K562 (cell line): Measurements from ENCODE around the gene FCHO1. TPM values are rescaled to one million over a fixed set of nuclear protein-coding genes. Genes with fewer than 3 reads are reported as not detected.

ENCODE experiments used
- DMBX1 ChIP-seq: fragments of 250-450 bp; sonication (Bioruptor Pico); IDR thresholded peaks from 2 replicates; pipeline ENCODE4 v1.8.0; 2022; ENCODE audit warnings: inconsistent platforms, mild to moderate bottlenecking, moderate library complexity, borderline replicate concordance
- E2F3 ChIP-seq: fragments of 250-450 bp; sonication (Bioruptor Pico); IDR thresholded peaks from 2 replicates; pipeline ENCODE4 v1.4.0; 2020; ENCODE audit warnings: mild to moderate bottlenecking
- MEIS2 ChIP-seq: fragments of 450-650 bp; IDR thresholded peaks from 2 replicates; pipeline ENCODE4 v1.6.1; 2014; ENCODE audit warnings: mild to moderate bottlenecking; ENCODE audit not compliant: partially characterized antibody
- SIRT6 ChIP-seq: IDR thresholded peaks from one replicate; pipeline ENCODE4 v1.6.1; 2012; ENCODE audit warnings: low read depth, mild to moderate bottlenecking, control low read depth, inconsistent platforms, low read length, moderate library complexity
- SMAD3 ChIP-seq: fragments of 450-650 bp; formaldehyde crosslinking; conservative IDR thresholded peaks from 2 replicates; pipeline ENCODE4 v1.4.0; 2020; ENCODE audit warnings: mild to moderate bottlenecking
- SMARCA4 ChIP-seq: fragments of 450-650 bp; IDR thresholded peaks from 2 replicates; pipeline ENCODE4 v1.6.1; 2016
- THRAP3 ChIP-seq: fragments of 450-650 bp; IDR thresholded peaks from 2 replicates; pipeline ENCODE4 v1.6.1; 2016; ENCODE audit warnings: mild to moderate bottlenecking, inconsistent platforms, borderline replicate concordance
- U2AF2 ChIP-seq: fragments of 200-400 bp; formaldehyde crosslinking; optimal IDR thresholded peaks from 2 replicates; pipeline ENCODE3; 2017; ENCODE audit warnings: low read depth, mild to moderate bottlenecking, low read length
- ZC3H8 ChIP-seq: fragments of 450-650 bp; IDR thresholded peaks from 2 replicates; pipeline ENCODE4 v1.6.1; 2017
- ZFP1 ChIP-seq: fragments of 450-650 bp; formaldehyde crosslinking; IDR thresholded peaks from 2 replicates; pipeline ENCODE4 v1.4.0; 2020; ENCODE audit warnings: mild to moderate bottlenecking, mixed read lengths
- ZNF175 ChIP-seq: fragments of 200-800 bp; sonication (Bioruptor generic); IDR thresholded peaks from 2 replicates; pipeline ENCODE4 v1.6.1; 2016; ENCODE audit warnings: low read depth, mild to moderate bottlenecking, missing genetic modification characterization, missing compliant biosample characterization
- ZNF586 ChIP-seq: fragments of 450-650 bp; formaldehyde crosslinking; conservative IDR thresholded peaks from 2 replicates; pipeline ENCODE4 v1.4.0; 2020; ENCODE audit warnings: mild to moderate bottlenecking, moderate library complexity
- ZNF699 ChIP-seq: fragments of 250-450 bp; sonication (Bioruptor Pico); IDR thresholded peaks from 2 replicates; pipeline ENCODE4 v1.8.0; 2021; ENCODE audit warnings: mild to moderate bottlenecking, moderate library complexity; ENCODE audit not compliant: insufficient replicate concordance
- polyA plus RNA-seq, 8 experiments: library from polyadenylated mRNA; depleted of rRNA in 4 of 8; stranded (reverse) in 5 of 8; unstranded in 3 of 8; fragments of >200 nt; fragmentation: Nextera tagmentation in 2 of 8; fragmentation: Illumina TruSeq in 1 of 8; extraction: Ambion mirVana in 2 of 8; extraction: Trizol in 1 of 8; gene quantifications; 2 replicates each; pipeline versions ENCODE4 v1.2.1 to v1.2.3, GENCODE V29; 2011 to 2014; ENCODE audit warnings: inconsistent platforms in 1 of 8, missing spikeins in 1 of 8
- total RNA-seq, 7 experiments: library from RNA; depleted of rRNA in 6 of 7; stranded (reverse); fragments of >200 nt in 6 of 7; fragmentation: Illumina TruSeq in 2 of 7; extraction: Trizol in 2 of 7; gene quantifications; 2 replicates each; pipeline versions ENCODE4 v1.2.1 to v1.2.3, GENCODE V29; 2011 to 2021; ENCODE audit warnings: low replicate concordance in 1 of 7
- TF ChIP-seq, protein P1 (sequence below), 2 experiments: fragments of 450-650 bp in 1 of 2; sonication (generic) in 1 of 2; formaldehyde crosslinking in 1 of 2; IDR thresholded peaks in 1 of 2; conservative IDR thresholded peaks in 1 of 2; 2 replicates each; pipeline versions ENCODE4 v1.6.1 to v1.8.1; 2016 to 2023; ENCODE audit warnings: mild to moderate bottlenecking in 2 of 2, moderate library complexity in 2 of 2, inconsistent platforms in 1 of 2, missing genetic modification reagents in 1 of 2
- TF ChIP-seq, protein P2 (sequence below): sonication (generic); formaldehyde crosslinking; IDR thresholded peaks from 2 replicates; pipeline ENCODE4 v1.8.0; 2023; ENCODE audit warnings: mild to moderate bottlenecking, missing genetic modification reagents
- TF ChIP-seq, protein P3 (sequence below): fragments of 450-650 bp; formaldehyde crosslinking; IDR thresholded peaks from 2 replicates; pipeline ENCODE4 v1.4.0; 2020; ENCODE audit warnings: mild to moderate bottlenecking, moderate library complexity
- TF ChIP-seq, protein P4 (sequence below): fragments of 200-800 bp; sonication (Bioruptor generic); IDR thresholded peaks from 2 replicates; pipeline ENCODE4 v1.6.1; 2017; ENCODE audit warnings: missing genetic modification characterization, missing compliant biosample characterization
- TF ChIP-seq, protein P5 (sequence below): conservative IDR thresholded peaks from 2 replicates; pipeline ENCODE4 v1.6.1; 2011; ENCODE audit warnings: low read depth, mild to moderate bottlenecking, low read length; ENCODE audit not compliant: control insufficient read depth
- TF ChIP-seq, protein P6 (sequence below), 2 experiments: fragments of 250-450 bp in 1 of 2; fragments of 450-650 bp in 1 of 2; sonication (Bioruptor Pico) in 1 of 2; IDR thresholded peaks; 2 replicates each; pipeline versions ENCODE4 v1.6.1 to v1.8.0; 2016 to 2021; ENCODE audit warnings: mild to moderate bottlenecking in 2 of 2, moderate library complexity in 2 of 2, missing compliant biosample characterization in 1 of 2, missing genetic modification characterization in 1 of 2

The FCHO1 gene
- total and polyA plus RNA-seq, 9 of the 15 experiments (the other 6 are each of a cell fraction or from before 2014, with no cell fraction given), result 0.21 to 58.9 (median 18.3) TPM

DNA sequence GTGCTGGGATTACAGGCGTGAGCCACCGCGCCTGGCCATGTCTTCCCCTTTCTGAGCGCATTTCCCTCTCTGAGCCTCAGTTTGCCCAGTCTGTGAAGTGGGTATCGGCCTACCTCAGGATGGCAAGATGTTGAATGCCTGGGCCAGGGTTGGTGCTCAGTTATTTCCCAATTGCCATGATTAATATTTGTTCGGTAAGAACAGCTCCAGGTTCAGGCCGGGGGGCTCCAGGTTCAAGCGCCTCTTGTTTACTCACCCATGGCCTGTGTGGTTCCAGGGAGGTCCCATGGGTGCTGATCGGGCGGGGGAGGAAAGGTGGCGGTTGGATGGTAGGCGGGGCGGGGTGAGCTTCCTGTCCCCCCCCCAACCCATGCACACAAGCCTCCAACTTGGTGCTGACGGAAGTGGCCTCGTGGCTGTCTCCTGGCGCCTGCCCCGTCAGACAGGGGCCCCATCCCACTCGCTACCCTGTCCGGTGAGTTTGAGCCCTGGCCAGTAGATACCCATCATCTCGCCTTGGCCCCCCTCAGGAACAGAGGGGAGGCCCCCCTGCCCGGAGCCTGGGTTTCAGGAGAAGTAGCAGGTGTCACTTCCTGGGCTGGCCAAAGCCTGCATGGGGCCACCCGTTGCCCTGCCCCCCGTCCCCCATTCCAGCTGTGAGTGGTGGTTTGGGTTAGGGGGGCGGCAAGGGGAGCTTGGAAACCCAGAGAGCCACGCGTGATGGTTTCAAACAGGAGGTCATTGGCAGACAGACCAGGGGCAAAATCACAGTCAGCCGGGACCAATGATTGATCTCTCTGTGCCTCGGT is at the start of gene FCHO1 (continued):
- TF ChIP-seq, protein P1, sequence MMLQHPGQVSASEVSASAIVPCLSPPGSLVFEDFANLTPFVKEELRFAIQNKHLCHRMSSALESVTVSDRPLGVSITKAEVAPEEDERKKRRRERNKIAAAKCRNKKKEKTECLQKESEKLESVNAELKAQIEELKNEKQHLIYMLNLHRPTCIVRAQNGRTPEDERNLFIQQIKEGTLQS (IDR thresholded peaks at IDR 0.05), result no peak
- TF ChIP-seq, protein P1 (CRISPR knock-in tag; conservative IDR thresholded peaks at IDR 0.05), result no peak
- TF ChIP-seq DMBX1, result no peak
- TF ChIP-seq ZNF586 (CRISPR knock-in tag), result no peak
- TF ChIP-seq ZC3H8, result no peak
- TF ChIP-seq, protein P2, sequence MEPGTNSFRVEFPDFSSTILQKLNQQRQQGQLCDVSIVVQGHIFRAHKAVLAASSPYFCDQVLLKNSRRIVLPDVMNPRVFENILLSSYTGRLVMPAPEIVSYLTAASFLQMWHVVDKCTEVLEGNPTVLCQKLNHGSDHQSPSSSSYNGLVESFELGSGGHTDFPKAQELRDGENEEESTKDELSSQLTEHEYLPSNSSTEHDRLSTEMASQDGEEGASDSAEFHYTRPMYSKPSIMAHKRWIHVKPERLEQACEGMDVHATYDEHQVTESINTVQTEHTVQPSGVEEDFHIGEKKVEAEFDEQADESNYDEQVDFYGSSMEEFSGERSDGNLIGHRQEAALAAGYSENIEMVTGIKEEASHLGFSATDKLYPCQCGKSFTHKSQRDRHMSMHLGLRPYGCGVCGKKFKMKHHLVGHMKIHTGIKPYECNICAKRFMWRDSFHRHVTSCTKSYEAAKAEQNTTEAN, result peak; percentile 57; the same call in 1 of the 2 replicates
- TF ChIP-seq, protein P3, sequence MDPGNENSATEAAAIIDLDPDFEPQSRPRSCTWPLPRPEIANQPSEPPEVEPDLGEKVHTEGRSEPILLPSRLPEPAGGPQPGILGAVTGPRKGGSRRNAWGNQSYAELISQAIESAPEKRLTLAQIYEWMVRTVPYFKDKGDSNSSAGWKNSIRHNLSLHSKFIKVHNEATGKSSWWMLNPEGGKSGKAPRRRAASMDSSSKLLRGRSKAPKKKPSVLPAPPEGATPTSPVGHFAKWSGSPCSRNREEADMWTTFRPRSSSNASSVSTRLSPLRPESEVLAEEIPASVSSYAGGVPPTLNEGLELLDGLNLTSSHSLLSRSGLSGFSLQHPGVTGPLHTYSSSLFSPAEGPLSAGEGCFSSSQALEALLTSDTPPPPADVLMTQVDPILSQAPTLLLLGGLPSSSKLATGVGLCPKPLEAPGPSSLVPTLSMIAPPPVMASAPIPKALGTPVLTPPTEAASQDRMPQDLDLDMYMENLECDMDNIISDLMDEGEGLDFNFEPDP (CRISPR knock-in tag), result no peak
- TF ChIP-seq, protein P4, sequence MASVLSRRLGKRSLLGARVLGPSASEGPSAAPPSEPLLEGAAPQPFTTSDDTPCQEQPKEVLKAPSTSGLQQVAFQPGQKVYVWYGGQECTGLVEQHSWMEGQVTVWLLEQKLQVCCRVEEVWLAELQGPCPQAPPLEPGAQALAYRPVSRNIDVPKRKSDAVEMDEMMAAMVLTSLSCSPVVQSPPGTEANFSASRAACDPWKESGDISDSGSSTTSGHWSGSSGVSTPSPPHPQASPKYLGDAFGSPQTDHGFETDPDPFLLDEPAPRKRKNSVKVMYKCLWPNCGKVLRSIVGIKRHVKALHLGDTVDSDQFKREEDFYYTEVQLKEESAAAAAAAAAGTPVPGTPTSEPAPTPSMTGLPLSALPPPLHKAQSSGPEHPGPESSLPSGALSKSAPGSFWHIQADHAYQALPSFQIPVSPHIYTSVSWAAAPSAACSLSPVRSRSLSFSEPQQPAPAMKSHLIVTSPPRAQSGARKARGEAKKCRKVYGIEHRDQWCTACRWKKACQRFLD (CRISPR knock-in tag), result peak; percentile 36
- TF ChIP-seq MEIS2, result no peak
- 0 out of 2 replicates have a peak, but pooled peaks have one; percentile 63 for TF ChIP-seq THRAP3
- TF ChIP-seq U2AF2, result no peak
- no peak for TF ChIP-seq ZNF175 (CRISPR knock-in tag)
- TF ChIP-seq, protein P5, sequence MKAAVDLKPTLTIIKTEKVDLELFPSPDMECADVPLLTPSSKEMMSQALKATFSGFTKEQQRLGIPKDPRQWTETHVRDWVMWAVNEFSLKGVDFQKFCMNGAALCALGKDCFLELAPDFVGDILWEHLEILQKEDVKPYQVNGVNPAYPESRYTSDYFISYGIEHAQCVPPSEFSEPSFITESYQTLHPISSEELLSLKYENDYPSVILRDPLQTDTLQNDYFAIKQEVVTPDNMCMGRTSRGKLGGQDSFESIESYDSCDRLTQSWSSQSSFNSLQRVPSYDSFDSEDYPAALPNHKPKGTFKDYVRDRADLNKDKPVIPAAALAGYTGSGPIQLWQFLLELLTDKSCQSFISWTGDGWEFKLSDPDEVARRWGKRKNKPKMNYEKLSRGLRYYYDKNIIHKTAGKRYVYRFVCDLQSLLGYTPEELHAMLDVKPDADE, result peak; percentile 84
- no peak for TF ChIP-seq ZFP1
- 0 out of 2 replicates have a peak, but pooled peaks have one; percentile 26 for TF ChIP-seq SMARCA4
- TF ChIP-seq E2F3 (CRISPR knock-in tag), result no peak; the same call in 1 of the 2 replicates
- no peak for TF ChIP-seq SMAD3 (CRISPR knock-in tag)
- TF ChIP-seq, protein P6, sequence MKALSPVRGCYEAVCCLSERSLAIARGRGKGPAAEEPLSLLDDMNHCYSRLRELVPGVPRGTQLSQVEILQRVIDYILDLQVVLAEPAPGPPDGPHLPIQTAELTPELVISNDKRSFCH (CRISPR knock-in tag; IDR thresholded peaks at IDR 0.05), result no peak
- TF ChIP-seq, protein P6 (tag; IDR thresholded peaks at IDR 0.05), result peak; percentile 65
- TF ChIP-seq SIRT6, result no peak
- no peak for TF ChIP-seq ZNF699 (CRISPR knock-in tag)
